Myocyte (in vitro differentiated cells): ENCODE results near the gene MPHOSPH9. TPM values are rescaled to one million over a fixed set of nuclear protein-coding genes. Genes with fewer than 3 reads are reported as not detected.

Experiments used
- DNase-seq: peaks from one replicate; pipeline ENCODE4 v3.0.0-alpha.2; 2012; ENCODE audit warnings: low read depth
- total RNA-seq: library from RNA; depleted of rRNA; stranded (reverse); fragments of >200 nt; gene quantifications from 2 replicates; pipeline ENCODE4 v1.2.3, GENCODE V29; 2014

The MPHOSPH9 gene
- total RNA-seq, 1 donor from 2014 or later = 54.4 TPM

- no peak for DNase-seq
These were observed 127.6 kb downstream of the MPHOSPH9 start for GRCh38 chr12:123105211-123105826.

GRCh38 chr12:123104809-123105208, 128.1 kb downstream of the MPHOSPH9 start:
- no peak for DNase-seq

Other genes with a start within 250 kb of the MPHOSPH9 start
- 2.4 and 7.2 TPM in 2 replicates for gene PITPNM2, start 82.1 kb downstream of the MPHOSPH9 start, total RNA-seq
- gene MTRFR, start 295 bp upstream of the MPHOSPH9 start, total RNA-seq = 7.5 and 8.7 TPM in 2 replicates
- 466 and 496 TPM in 2 replicates for gene CDK2AP1, start 38.7 kb upstream of the MPHOSPH9 start, total RNA-seq
- 30.7 and 34.0 TPM in 2 replicates for gene SBNO1, start 131.7 kb upstream of the MPHOSPH9 start, total RNA-seq
- gene KMT5A, start 151.0 kb upstream of the MPHOSPH9 start, total RNA-seq = 37.9 and 72.1 TPM in 2 replicates
- gene RILPL2, start 203.5 kb upstream of the MPHOSPH9 start, total RNA-seq = 1.7 and 1.8 TPM in 2 replicates
- gene SNRNP35, start 225.0 kb upstream of the MPHOSPH9 start, total RNA-seq = 13.6 and 21.6 TPM in 2 replicates